B cell (primary cell): ENCODE results near the gene WWC1.

Experiments
- CTCF ChIP-seq: fragments of 200-600 bp; IDR thresholded peaks from one replicate; pipeline ENCODE4 v1.8.0; 2022; ENCODE audit warnings: antibody characterized with exemption, mild to moderate bottlenecking
- EZH2 ChIP-seq: IDR thresholded peaks from 2 replicates; pipeline ENCODE4 v1.6.1; 2012; ENCODE audit warnings: borderline replicate concordance, low read depth, mild to moderate bottlenecking, moderate library complexity, low read length; ENCODE audit not compliant: insufficient read depth, poor library complexity, severe bottlenecking

DNA sequence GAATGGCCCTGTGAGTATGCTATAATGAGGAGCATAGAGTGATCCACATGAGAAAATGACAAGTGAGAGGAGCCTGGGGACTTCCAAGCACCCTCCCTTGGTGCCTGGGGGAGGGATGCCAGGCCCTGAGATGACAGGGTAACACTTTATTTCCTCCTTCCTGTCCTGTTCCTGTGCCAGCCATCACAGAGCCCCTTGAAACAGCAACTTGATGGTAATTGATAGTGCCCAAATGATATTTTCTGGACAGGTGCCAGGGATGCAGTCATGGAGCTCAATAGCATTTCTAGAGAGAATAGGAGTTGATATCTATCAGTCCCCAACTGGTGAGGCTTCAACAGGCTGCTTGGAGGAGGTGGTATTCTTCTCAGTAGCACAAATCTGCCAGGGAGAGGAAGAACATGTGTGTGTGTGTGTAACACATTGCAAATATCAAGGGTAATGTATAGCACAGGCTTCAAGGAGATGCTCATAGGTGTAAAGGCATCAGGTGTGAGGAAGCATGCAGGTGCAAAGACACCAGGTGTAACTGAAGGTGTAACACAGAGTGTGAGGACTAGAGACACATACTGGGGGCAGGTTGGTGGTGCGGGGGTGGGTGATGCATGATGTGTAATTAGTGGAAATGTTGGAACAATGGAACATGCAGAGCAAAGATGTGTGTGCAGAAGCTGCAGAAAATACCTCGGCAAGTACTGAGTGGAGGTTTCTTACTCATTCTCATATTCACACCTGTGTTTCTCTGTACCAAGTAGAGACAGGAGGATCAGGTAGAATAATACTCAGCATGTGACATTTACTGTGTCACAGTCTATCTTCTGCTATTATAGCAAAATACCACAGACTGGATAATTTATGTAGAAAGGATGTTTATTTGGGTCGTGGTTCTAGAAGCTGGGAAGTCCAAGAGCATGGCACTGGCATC lies 18.1 kb upstream of the WWC1 start:
- no peak for TF ChIP-seq CTCF
- no peak for TF ChIP-seq EZH2
